Endothelial cell of umbilical vein (primary cell): Measurements from ENCODE around the gene UBB. TPM values are rescaled to one million over a fixed set of nuclear protein-coding genes. Genes with fewer than 3 reads are reported as not detected.

Source experiments
- BruUV-seq: library from RNA; stranded (reverse); fragments of 400-500 nt; replicated peaks from 2 replicates; lab custom pipeline; 2021; lab: Mats Ljungman, UMichigan
- CTCF ChIA-PET: fragments of 300-600, 350-600 bp; sonication (Branson Sonifier 250); formaldehyde crosslinking; loops from one replicate; lab custom pipeline; 2021; ENCODE audit warnings: antibody characterized with exemption, inconsistent platforms; lab: Charles Lee
- POLR2A ChIA-PET: fragments of 300-600, 350-600 bp; sonication (Branson Sonifier 250); formaldehyde crosslinking; loops from one replicate; lab custom pipeline; 2021; ENCODE audit warnings: antibody characterized with exemption, inconsistent platforms; lab: Charles Lee
- DNase-seq: peaks from one replicate; pipeline ENCODE4 v3.0.0-alpha.2; 2011; ENCODE audit warnings: low read depth, low spot score
- FAIRE-seq: peaks from 2 replicates; lab custom pipeline; 2011; peaks lifted over from hg19 to GRCh38; lab: Jason Lieb, UNC
- H2AFZ ChIP-seq: 2 replicates; pipeline ENCODE4 v1.6.0; 2012; ENCODE audit warnings: low read depth, low read length, control low read depth, inconsistent platforms
- H3K27ac ChIP-seq: 2 replicates; pipeline ENCODE4 v1.5.1; 2011; ENCODE audit warnings: low read depth, mild to moderate bottlenecking, control low read depth, low read length, moderate library complexity; ENCODE audit not compliant: insufficient read depth
- H3K27me3 ChIP-seq, 2 experiments: 2 replicates each; pipeline versions ENCODE4 v1.6.0 to v1.6.1; 2011; ENCODE audit warnings: low read length in 2 of 2, mixed read lengths in 1 of 2; ENCODE audit not compliant: control insufficient read depth in 2 of 2, insufficient read depth in 2 of 2
- H3K36me3 ChIP-seq, 2 experiments: 2 replicates in 1 of 2; 3 replicates in 1 of 2; pipeline ENCODE4 v1.5.1; 2011; ENCODE audit warnings: low read length in 2 of 2, mild to moderate bottlenecking in 1 of 2, moderate library complexity in 1 of 2; ENCODE audit not compliant: control insufficient read depth in 2 of 2, insufficient read depth in 2 of 2; ENCODE audit errors: extremely low read depth in 1 of 2
- H3K4me1 ChIP-seq: 3 replicates; pipeline ENCODE4 v1.5.1; 2011; ENCODE audit warnings: mild to moderate bottlenecking, low read length; ENCODE audit not compliant: control insufficient read depth, insufficient read depth; ENCODE audit errors: extremely low read depth
- H3K4me2 ChIP-seq: 2 replicates; pipeline ENCODE4 v1.6.1; 2011; ENCODE audit warnings: low read length, control low read depth, mixed read lengths; ENCODE audit not compliant: insufficient read depth
- H3K4me3 ChIP-seq, 3 experiments: fragments of 200-600 bp in 1 of 3; sonication (generic), shearing (Covaris generic) in 1 of 3; replicated peaks in 1 of 3; 2 replicates each; pipeline ENCODE4 v1.5.1; 2011 to 2016; ENCODE audit warnings: control low read depth in 3 of 3, low read length in 3 of 3, mild to moderate bottlenecking in 2 of 3, inconsistent platforms in 1 of 3, low read depth in 1 of 3, moderate library complexity in 1 of 3; ENCODE audit not compliant: insufficient read depth in 1 of 3
- H3K79me2 ChIP-seq: 2 replicates; pipeline ENCODE4 v1.6.0; 2012; ENCODE audit warnings: low read length, inconsistent platforms; ENCODE audit not compliant: control insufficient read depth, insufficient read depth
- H3K9ac ChIP-seq: replicated peaks from 2 replicates; pipeline ENCODE3; 2011; ENCODE audit warnings: low read length, control low read depth; ENCODE audit not compliant: insufficient read depth; ENCODE audit errors: extremely low read depth
- H3K9me1 ChIP-seq: replicated peaks from 3 replicates; pipeline ENCODE4 v1.6.0; 2011; ENCODE audit warnings: mild to moderate bottlenecking, low read length; ENCODE audit not compliant: control insufficient read depth, insufficient read depth; ENCODE audit errors: extremely low read depth
- H3K9me3 ChIP-seq: replicated peaks from 2 replicates; pipeline ENCODE4 v1.5.1; 2012; ENCODE audit warnings: low read length, inconsistent platforms; ENCODE audit not compliant: control insufficient read depth, insufficient read depth
- H4K20me1 ChIP-seq: replicated peaks from 2 replicates; pipeline ENCODE3; 2011; ENCODE audit warnings: mild to moderate bottlenecking, low read length; ENCODE audit not compliant: control insufficient read depth, insufficient read depth; ENCODE audit errors: extremely low read depth
- EZH2 ChIP-seq: IDR thresholded peaks from 2 replicates; pipeline ENCODE4 v1.6.1; 2012; ENCODE audit warnings: borderline replicate concordance, low read depth, mild to moderate bottlenecking, moderate library complexity, low read length, inconsistent platforms; ENCODE audit not compliant: severe bottlenecking
- FOS ChIP-seq: IDR thresholded peaks from 2 replicates; pipeline ENCODE4 v1.6.1; 2011; ENCODE audit warnings: mild to moderate bottlenecking, low read length, moderate library complexity, borderline replicate concordance; ENCODE audit not compliant: insufficient read depth
- GATA2 ChIP-seq: IDR thresholded peaks from 2 replicates; pipeline ENCODE4 v1.7.0; 2011; ENCODE audit warnings: low read depth, mild to moderate bottlenecking, moderate library complexity, mixed read lengths, low read length; ENCODE audit not compliant: insufficient read length, insufficient read depth
- JUN ChIP-seq: IDR thresholded peaks from 2 replicates; pipeline ENCODE4 v1.6.1; 2011; ENCODE audit warnings: borderline replicate concordance, low read depth; ENCODE audit not compliant: insufficient read length, insufficient read depth
- MYC ChIP-seq: IDR thresholded peaks from one replicate; pipeline ENCODE4 v1.6.1; 2011; ENCODE audit warnings: mild to moderate bottlenecking, low read depth, low read length
- POLR2A ChIP-seq: IDR thresholded peaks from 2 replicates; pipeline ENCODE4 v1.6.1; 2012; ENCODE audit warnings: low read depth, mild to moderate bottlenecking, control low read depth, low read length
- POLR2AphosphoS5 ChIP-seq: IDR thresholded peaks from 2 replicates; pipeline ENCODE4 v1.6.1; 2012; ENCODE audit warnings: low read depth, mild to moderate bottlenecking, control low read depth, low read length, moderate library complexity; ENCODE audit not compliant: insufficient read depth
- dilution Hi-C: fragments of 300-500 bp; cut with MboI; formaldehyde crosslinking; loops from one replicate; pipeline ENCODE4 v1.15.0; 2019; ENCODE audit warnings: low sequenced_read_pairs; ENCODE audit not compliant: extremely low pct_ligation_motif_present
- intact Hi-C: fragments of 100-400 bp; cut with micrococcal nuclease; formaldehyde crosslinking; loops from one replicate; pipeline ENCODE4 v1.10.0; 2022
- polyA plus RNA-seq, 4 experiments: library from polyadenylated mRNA; depleted of rRNA in 3 of 4; stranded (reverse) in 3 of 4; unstranded in 1 of 4; fragments of >200 nt; gene quantifications; 2 replicates each; pipeline versions ENCODE4 v1.2.1 to v1.2.3, GENCODE V29; 2011 to 2012; ENCODE audit warnings: missing spikeins in 1 of 4
- total RNA-seq: library from RNA; stranded (reverse); gene quantifications from 2 replicates; pipeline ENCODE4 v1.2.3, GENCODE V29; 2021
- TF ChIP-seq, protein P1 (sequence below), 2 donors: IDR thresholded peaks; 1 replicate in 1 of 2; 2 replicates in 1 of 2; pipeline ENCODE4 v1.5.1; 2011; ENCODE audit warnings: low read length in 2 of 2, mild to moderate bottlenecking in 2 of 2, moderate library complexity in 2 of 2, control low read depth in 1 of 2, inconsistent platforms in 1 of 2, low read depth in 1 of 2; ENCODE audit not compliant: insufficient read depth in 1 of 2; ENCODE audit errors: extremely low read depth in 1 of 2
- TF ChIP-seq, protein P2 (sequence below): IDR thresholded peaks from 2 replicates; pipeline ENCODE4 v1.6.1; 2011; ENCODE audit not compliant: insufficient read depth, insufficient read length

The UBB gene
- total and polyA plus RNA-seq, 2 donors (not counting 3 experiments of a cell fraction or from before 2014, with no cell fraction given), result 1,294 to 1,683 TPM

DNA sequence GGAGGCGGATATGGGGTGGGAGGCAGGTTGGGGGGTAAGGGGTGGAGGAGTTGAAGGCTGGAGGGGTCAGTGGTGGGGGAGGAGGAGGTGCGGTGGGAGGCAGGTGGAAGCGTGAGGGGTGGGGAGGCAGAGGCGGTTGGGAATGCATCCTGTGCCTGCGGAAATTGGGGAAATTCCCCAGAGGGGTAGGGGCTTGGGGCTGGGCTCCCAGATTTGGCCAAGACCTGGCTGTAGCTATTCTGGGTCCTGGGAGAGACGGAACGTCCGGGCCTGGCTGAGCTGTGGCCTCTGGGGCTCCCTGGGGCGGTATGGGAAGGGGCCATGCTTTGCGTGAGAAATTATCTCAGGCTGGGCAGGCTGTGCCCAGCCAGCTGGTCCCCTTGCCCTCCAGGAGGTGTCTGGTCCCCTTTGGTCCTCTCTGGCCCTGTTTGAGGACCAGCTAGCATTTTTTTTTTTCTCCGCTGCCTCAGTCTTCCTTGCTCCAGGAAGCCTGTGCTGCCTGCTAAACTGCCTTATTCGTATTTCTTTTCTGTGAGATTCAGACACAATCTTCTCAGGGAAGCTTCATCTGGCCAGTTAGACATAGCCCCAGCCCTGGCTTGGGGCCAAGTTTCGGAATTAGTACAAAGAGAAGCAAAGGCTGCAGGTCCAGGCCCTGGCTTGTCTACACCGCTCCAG, 27.2 kb downstream of the UBB start:
- FAIRE-seq (peak; percentile 82), DNase-seq (peak; percentile 56)
- ChIA-PET CTCF (interaction anchor here (1.2 to 1.7 kb wide), 3 partner anchors 20 to 45 kb away, joined by 3 to 6 read pairs (median 4); no protein-coding TSS in a partner anchor), POLR2A (no interaction called here)
- Histone ChIP-seq H3K27ac (no peak overlapping the region), H3K27me3 (no peaks in the 10 kb centered on the region), H3K9ac (no peak overlapping the region), H3K79me2 (no peaks in the 10 kb centered on the region), H3K4me3 (no peak overlapping the region), H3K9me1 (no peaks in the 10 kb centered on the region), H3K4me2 (no peak overlapping the region), H2AFZ (peak overlapping the region; percentile 4), H4K20me1 (no peaks in the 10 kb centered on the region), H3K9me3 (no peaks in the 10 kb centered on the region), H3K4me1 (peaks cover 6% of the 10 kb centered on the region), H3K36me3 (no peaks in the 10 kb centered on the region)
- dilution Hi-C loops (no loop called here), intact Hi-C loops (no loop called here)
- no TSS peak for BruUV-seq
- TF ChIP-seq GATA2 (no peak), POLR2AphosphoS5 (no peak), FOS (no peak), EZH2 (no peak), POLR2A (no peak), JUN (no peak), MYC (no peak)
- TF ChIP-seq, protein P1, sequence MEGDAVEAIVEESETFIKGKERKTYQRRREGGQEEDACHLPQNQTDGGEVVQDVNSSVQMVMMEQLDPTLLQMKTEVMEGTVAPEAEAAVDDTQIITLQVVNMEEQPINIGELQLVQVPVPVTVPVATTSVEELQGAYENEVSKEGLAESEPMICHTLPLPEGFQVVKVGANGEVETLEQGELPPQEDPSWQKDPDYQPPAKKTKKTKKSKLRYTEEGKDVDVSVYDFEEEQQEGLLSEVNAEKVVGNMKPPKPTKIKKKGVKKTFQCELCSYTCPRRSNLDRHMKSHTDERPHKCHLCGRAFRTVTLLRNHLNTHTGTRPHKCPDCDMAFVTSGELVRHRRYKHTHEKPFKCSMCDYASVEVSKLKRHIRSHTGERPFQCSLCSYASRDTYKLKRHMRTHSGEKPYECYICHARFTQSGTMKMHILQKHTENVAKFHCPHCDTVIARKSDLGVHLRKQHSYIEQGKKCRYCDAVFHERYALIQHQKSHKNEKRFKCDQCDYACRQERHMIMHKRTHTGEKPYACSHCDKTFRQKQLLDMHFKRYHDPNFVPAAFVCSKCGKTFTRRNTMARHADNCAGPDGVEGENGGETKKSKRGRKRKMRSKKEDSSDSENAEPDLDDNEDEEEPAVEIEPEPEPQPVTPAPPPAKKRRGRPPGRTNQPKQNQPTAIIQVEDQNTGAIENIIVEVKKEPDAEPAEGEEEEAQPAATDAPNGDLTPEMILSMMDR (IDR thresholded peaks at IDR 0.05; ENCODE audit: extremely low read depth in 1 of 2, insufficient read depth in 1 of 2, low read depth in 1 of 2, low read length in 2 of 2), result no peak
- TF ChIP-seq, protein P2, sequence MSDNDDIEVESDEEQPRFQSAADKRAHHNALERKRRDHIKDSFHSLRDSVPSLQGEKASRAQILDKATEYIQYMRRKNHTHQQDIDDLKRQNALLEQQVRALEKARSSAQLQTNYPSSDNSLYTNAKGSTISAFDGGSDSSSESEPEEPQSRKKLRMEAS, result no peak
